GM21723 (cell line): Measurements from ENCODE around the gene MTA3.
A peak's percentile ranks its signal among the peaks of the same experiment; 100 is the strongest.
"Not testable (repeated sequence)": the region's sequence is repeated elsewhere in the genome, so short reads cannot be mapped to it uniquely, and the experiment has no call there.

Experiments used
- ATAC-seq: cut with Tn5 transposase; IDR thresholded peaks from one replicate; pipeline ENCODE4 v1.9.1; 2021; ENCODE audit warnings: mild to moderate bottlenecking, moderate library complexity; ENCODE audit not compliant: unreplicated experiment

Gene MTA3

GRCh38 chr2:42566837-42567321 is 1.6 kb upstream of the MTA3 start:
- peak; percentile 53 for ATAC-seq

- ATAC-seq = no peak
These were observed 1.1 kb upstream of the MTA3 start for GRCh38 chr2:42567364-42567763.

GRCh38 chr2:42567806-42568400 is 529 bp upstream of the MTA3 start:
- peak; percentile 79 for ATAC-seq

GRCh38 chr2:42569116-42569711 is 782 bp downstream of the MTA3 start:
- no peak for ATAC-seq

GRCh38 chr2:42569883-42570282 is 1.5 kb downstream of the MTA3 start:
- ATAC-seq = no peak

GRCh38 chr2:42572297-42573081 is 4.1 kb downstream of the MTA3 start:
- no peak for ATAC-seq

GRCh38 chr2:42573256-42573655 is 4.8 kb downstream of the MTA3 start:
- no peak for ATAC-seq

- ATAC-seq = no peak
These were observed 7.1 kb downstream of the MTA3 start for GRCh38 chr2:42575458-42576064.

GRCh38 chr2:42578621-42579020 is 10.2 kb downstream of the MTA3 start:
- ATAC-seq = no peak

GRCh38 chr2:42581257-42581656 is 12.8 kb downstream of the MTA3 start:
- no peak for ATAC-seq

GRCh38 chr2:42584628-42585027 is 16.2 kb downstream of the MTA3 start:
- not testable (repeated sequence) for ATAC-seq

GRCh38 chr2:42585779-42586178 is 17.3 kb downstream of the MTA3 start:
- ATAC-seq = no peak

- no peak for ATAC-seq
These were observed 19.2 kb downstream of the MTA3 start for GRCh38 chr2:42587526-42588117.

GRCh38 chr2:42588121-42588520 is 19.7 kb downstream of the MTA3 start:
- no peak for ATAC-seq

- no peak for ATAC-seq
These were observed 21.7 kb downstream of the MTA3 start for GRCh38 chr2:42590176-42590575.

- no peak for ATAC-seq
These were observed 24.9 kb downstream of the MTA3 start for GRCh38 chr2:42593282-42593681.

GRCh38 chr2:42598656-42599055 is 30.2 kb downstream of the MTA3 start:
- ATAC-seq = no peak

GRCh38 chr2:42601076-42601475 is 32.6 kb downstream of the MTA3 start:
- no peak for ATAC-seq

- no peak for ATAC-seq
These were observed 33.9 kb downstream of the MTA3 start for GRCh38 chr2:42602218-42602875.

GRCh38 chr2:42602876-42603219 is 34.4 kb downstream of the MTA3 start:
- no peak for ATAC-seq

GRCh38 chr2:42604341-42604867 is 36.0 kb downstream of the MTA3 start:
- ATAC-seq = not testable (repeated sequence)
